ENCODE measurements around the gene UCP2.
"Not testable (repeated sequence)": the region's sequence is repeated elsewhere in the genome, so short reads cannot be mapped to it uniquely, and the experiment has no call there.

UCP2 gene

DNA sequence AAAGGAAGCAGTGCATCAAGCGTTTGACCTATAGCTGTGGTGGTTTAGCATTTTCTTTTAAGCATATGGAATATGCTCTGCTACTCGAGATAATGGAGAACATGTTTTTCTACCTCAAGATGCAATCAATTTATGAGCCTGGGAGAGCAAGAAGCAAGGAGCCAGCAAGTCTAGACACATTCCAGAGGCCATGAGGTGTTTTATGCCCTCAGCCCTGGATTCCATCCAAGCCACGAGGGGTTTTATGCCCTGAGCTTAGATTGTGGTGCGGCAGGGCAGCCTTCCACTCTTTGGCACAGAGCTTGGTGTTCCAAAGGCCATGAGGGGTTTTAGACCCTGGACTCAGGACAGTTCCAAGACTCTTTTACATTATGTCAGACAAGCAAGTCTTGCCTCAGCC lies 43.5 kb downstream of the UCP2 start:
- no peak for DNase-seq

DNA sequence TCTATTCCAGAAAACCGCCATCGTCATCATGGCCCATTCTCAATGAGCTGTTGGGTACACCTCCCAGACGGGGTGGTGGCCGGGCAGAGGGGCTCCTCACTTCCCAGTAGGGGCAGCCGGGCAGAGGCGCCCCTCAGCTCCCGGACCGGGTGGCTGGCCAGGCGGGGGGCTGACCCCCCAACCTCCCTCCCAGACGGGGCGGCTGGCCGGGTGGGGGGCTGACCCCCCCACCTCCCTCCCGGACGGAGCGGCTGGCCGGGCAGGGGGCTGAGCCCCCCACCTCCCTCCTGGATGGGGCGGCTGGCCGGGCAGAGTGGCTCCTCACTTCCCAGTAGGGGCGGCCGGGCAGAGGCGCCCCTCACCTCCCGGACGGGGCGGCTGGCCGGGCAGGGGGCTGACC lies 46.6 kb downstream of the UCP2 start:
- not testable (repeated sequence) for DNase-seq

DNA sequence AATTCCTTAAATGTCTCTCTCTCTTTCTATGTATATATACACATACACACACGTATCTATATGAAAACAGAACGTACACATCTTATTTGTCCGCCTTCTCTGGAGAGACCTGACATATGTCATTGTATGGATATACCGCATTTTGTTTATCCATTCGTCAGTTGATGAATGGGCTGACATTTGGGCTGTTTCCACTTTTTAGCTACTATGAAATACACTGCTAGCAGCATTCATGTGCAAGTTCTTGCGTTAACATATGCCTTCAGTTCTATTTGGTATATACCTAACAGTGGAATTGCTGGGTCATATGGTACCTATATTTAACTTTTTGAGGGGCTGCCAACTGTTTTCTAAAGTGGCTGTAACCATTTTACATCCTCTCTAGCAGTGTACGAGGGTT lies 49.9 kb downstream of the UCP2 start:
- no peak for DNase-seq

DNA sequence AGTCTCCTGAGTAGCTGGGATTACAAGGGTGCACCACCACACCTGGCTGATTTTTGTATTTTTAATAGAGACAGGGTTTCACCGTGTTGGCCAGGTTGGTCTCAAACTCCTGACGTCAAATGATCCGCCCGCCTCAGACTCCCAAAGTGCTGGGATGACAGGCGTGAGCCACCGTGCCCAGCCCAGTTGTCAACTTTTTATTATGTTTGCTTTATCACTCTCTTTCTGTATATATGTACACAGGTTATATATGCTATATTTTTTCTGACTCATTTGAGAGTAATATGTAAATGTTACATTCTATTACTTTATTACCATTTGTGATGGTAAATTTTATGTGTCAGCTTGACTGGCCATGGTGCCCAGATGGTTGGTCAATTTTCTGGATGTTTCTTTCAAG lies 50.7 kb downstream of the UCP2 start:
- DNase-seq = no peak

DNA sequence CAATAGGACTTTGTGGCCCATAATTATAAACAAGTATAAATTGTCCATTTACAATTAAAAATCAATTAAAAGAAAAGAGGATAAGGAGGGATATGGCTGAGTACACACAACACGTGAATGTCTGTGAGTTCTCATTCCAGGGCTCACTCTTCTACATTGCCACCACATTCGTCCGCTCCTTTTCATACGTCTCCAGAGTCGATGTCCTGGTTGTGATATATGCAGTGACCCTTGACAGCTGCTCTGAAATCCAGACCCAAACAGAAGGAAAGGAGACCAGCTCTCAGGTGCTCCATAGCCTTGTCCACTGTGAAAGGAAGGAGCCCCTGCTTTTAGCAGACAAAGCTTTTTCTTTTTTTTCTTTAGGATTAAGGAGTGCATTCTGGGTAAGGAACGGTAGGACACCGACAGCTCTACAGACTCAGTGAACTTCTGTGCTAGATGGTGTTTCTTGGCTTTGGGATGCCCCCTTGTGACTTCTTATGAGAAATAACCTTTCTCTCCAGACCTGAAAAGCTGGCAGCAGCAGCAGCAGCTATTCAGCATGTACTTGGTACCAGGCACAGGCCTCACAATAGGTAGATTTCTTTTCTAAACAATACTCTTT lies 51.5 kb downstream of the UCP2 start:
- DNase-seq = peak in 1 of 2 experiments; percentile 56

DNA sequence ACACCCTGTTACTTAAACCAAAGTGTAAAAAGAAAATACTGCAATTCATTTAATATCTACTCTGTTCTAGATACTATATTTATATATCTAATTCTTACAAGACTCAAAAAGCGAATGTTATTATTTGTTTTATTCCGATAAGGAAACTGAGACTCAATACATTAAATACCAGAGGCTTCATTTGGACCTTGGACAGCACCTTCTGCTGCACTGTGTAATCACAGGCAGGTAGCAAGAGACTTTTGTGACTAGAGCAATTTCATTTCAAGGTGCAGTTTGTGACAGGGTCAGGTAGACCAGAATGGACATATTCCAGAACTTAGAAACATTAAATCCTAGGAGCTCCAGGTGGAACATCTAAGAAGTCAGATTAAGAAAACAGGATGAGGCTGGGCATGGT lies 53.3 kb downstream of the UCP2 start:
- no peak for DNase-seq
